Kidney epithelial cell (primary cell): ENCODE results near the gene FBXO27. TPM values are rescaled to one million over a fixed set of nuclear protein-coding genes. Genes with fewer than 3 reads are reported as not detected.

Source experiments
- DNase-seq: peaks from one replicate; pipeline ENCODE4 v3.0.0-alpha.2; 2010; ENCODE audit warnings: low read depth
- H3K27me3 ChIP-seq: 2 replicates; pipeline ENCODE4 v1.6.0; 2011; ENCODE audit warnings: low read length; ENCODE audit not compliant: control insufficient read depth, insufficient read depth
- H3K36me3 ChIP-seq: 2 replicates; pipeline ENCODE4 v1.5.1; 2011; ENCODE audit warnings: low read length; ENCODE audit not compliant: control insufficient read depth, insufficient read depth
- H3K4me3 ChIP-seq: 2 replicates; pipeline ENCODE4 v1.5.1; 2011; ENCODE audit warnings: low read depth, mild to moderate bottlenecking, control low read depth, low read length
- CTCF ChIP-seq: IDR thresholded peaks from 2 replicates; pipeline ENCODE4 v1.5.1; 2011; ENCODE audit warnings: mild to moderate bottlenecking, moderate library complexity, low read length, control low read depth, inconsistent platforms; ENCODE audit not compliant: insufficient read depth, poor library complexity, severe bottlenecking
- total RNA-seq: library from RNA; depleted of rRNA; stranded (reverse); fragments of >200 nt; gene quantifications from 2 replicates; pipeline ENCODE4 v1.2.3, GENCODE V29; 2015

Gene FBXO27
- total RNA-seq, 1 donor from 2014 or later: 6.9 TPM

GRCh38 chr19:38979812-38980211, 52.5 kb downstream of the FBXO27 start:
- H3K27me3 ChIP-seq: no peaks in the 10 kb centered on the region
- DNase-seq: no peak
- no peaks in the 10 kb centered on the region for H3K36me3 ChIP-seq
- no peak overlapping the region for H3K4me3 ChIP-seq
- no peak for TF ChIP-seq CTCF

- DNase-seq: no peak
- TF ChIP-seq CTCF: no peak
Measured at GRCh38 chr19:38978326-38978689, 54.0 kb downstream of the FBXO27 start.

GRCh38 chr19:38977445-38978325, 54.7 kb downstream of the FBXO27 start:
- H3K27me3 ChIP-seq: no peaks in the 10 kb centered on the region
- TF ChIP-seq CTCF: no peak
- H3K4me3 ChIP-seq: no peak overlapping the region
- DNase-seq: no peak
- H3K36me3 ChIP-seq: no peaks in the 10 kb centered on the region

More at GRCh38 chr19:38978326-38978689, 54.0 kb downstream of the FBXO27 start:
- no peaks in the 10 kb centered on the region for H3K27me3 ChIP-seq
- no peak overlapping the region for H3K4me3 ChIP-seq
- H3K36me3 ChIP-seq: no peaks in the 10 kb centered on the region

- no peak for DNase-seq
- TF ChIP-seq CTCF: no peak
- no peaks in the 10 kb centered on the region for H3K27me3 ChIP-seq
- no peaks in the 10 kb centered on the region for H3K36me3 ChIP-seq
- peak overlapping the region; percentile 67 for H3K4me3 ChIP-seq
Measured at GRCh38 chr19:38975861-38976271, 56.5 kb downstream of the FBXO27 start.

- no peak for DNase-seq
- no peak for TF ChIP-seq CTCF
- Histone ChIP-seq H3K36me3 (no peaks in the 10 kb centered on the region), H3K4me3 (peak within 1 kb of the TSS; percentile 67), H3K27me3 (no peaks in the 10 kb centered on the region)
Measured at GRCh38 chr19:38975214-38975860, 57.0 kb downstream of the FBXO27 start, which contains the start of gene FBXO17. FBXO17 (minus strand) TSS chr19:38975742; CDS start chr19:38950319, 25,423 bp downstream.
